Measurements from ENCODE around the gene RTL5. TPM values are rescaled to one million over a fixed set of nuclear protein-coding genes. Genes with fewer than 3 reads are reported as not detected.

The RTL5 gene
- polyA plus RNA-seq, 1 donor (not counting 4 experiments of a cell fraction or from before 2014, with no cell fraction given): 0.09 TPM

- H3K27me3 ChIP-seq (ENCODE audit: control insufficient read depth, extremely low read depth, insufficient read depth, low read length): peaks cover 45% of the 10 kb centered on the region
- no peaks in the 10 kb centered on the region for H3K9me1 ChIP-seq (ENCODE audit: control insufficient read depth, extremely low read depth, insufficient read depth, low read length)
- no peaks in the 10 kb centered on the region for H3K79me2 ChIP-seq (ENCODE audit: control insufficient read depth, insufficient read depth, low read length)
- no peak for DNase-seq (ENCODE audit: low read depth, low spot score)
- H3K9me3 ChIP-seq (ENCODE audit: control insufficient read depth, low read depth, low read length): no peaks in the 10 kb centered on the region
- H4K20me1 ChIP-seq (ENCODE audit: control insufficient read depth, extremely low read depth, insufficient read depth, low read length): no peaks in the 10 kb centered on the region
- no peak overlapping the region for H3K27ac ChIP-seq (ENCODE audit: control insufficient read depth, insufficient read depth, low read length)
- no peak overlapping the region for H3K9ac ChIP-seq (ENCODE audit: control insufficient read depth, extremely low read depth, insufficient read depth, low read length)
- no peak overlapping the region for H2AFZ ChIP-seq (ENCODE audit: control insufficient read depth, low read length)
- peaks cover 9% of the 10 kb centered on the region for H3K4me1 ChIP-seq (ENCODE audit: control insufficient read depth, extremely low read depth, insufficient read depth, low read length)
- H3K4me3 ChIP-seq (ENCODE audit: control insufficient read depth in 2 of 3, extremely low read depth in 1 of 3, insufficient read depth in 2 of 3, low read depth in 1 of 3, low read length in 3 of 3): no peak overlapping the region
- dilution Hi-C loops (cut with MboI; ENCODE audit: extremely low pct_ligation_motif_present, low sequenced_read_pairs): no loop called here
- no peak for TF ChIP-seq EZH2 (IDR thresholded peaks at IDR 0.05; ENCODE audit: low read length)
- no peak for TF ChIP-seq CTCF (optimal IDR thresholded peaks at IDR 0.05 in 1 of 3, IDR thresholded peaks at IDR 0.05 in 1 of 3, conservative IDR thresholded peaks at IDR 0.05 in 1 of 3; ENCODE audit: extremely low read depth in 1 of 3, insufficient read depth in 2 of 3, low read length in 3 of 3)
- no peak overlapping the region for H3K4me2 ChIP-seq (ENCODE audit: control insufficient read depth, extremely low read depth, insufficient read depth, low read depth, low read length)
- H3K36me3 ChIP-seq (ENCODE audit: control insufficient read depth in 2 of 2, extremely low read depth in 1 of 2, insufficient read depth in 2 of 2, low read length in 2 of 2): no peaks in the 10 kb centered on the region
- no peak for FAIRE-seq
These were observed 7.0 kb downstream of the RTL5 start for GRCh38 chrX:72124540-72125201.

GRCh38 chrX:72123471-72124185 is 8.1 kb downstream of the RTL5 start:
- Histone ChIP-seq H3K9me3 (ENCODE audit: control insufficient read depth, low read depth, low read length) (no peaks in the 10 kb centered on the region), H2AFZ (ENCODE audit: control insufficient read depth, low read length) (no peak overlapping the region), H3K9ac (ENCODE audit: control insufficient read depth, extremely low read depth, insufficient read depth, low read length) (no peak overlapping the region), H3K4me3 (ENCODE audit: control insufficient read depth in 2 of 3, extremely low read depth in 1 of 3, insufficient read depth in 2 of 3, low read depth in 1 of 3, low read length in 3 of 3) (no peak overlapping the region), H4K20me1 (ENCODE audit: control insufficient read depth, extremely low read depth, insufficient read depth, low read length) (no peaks in the 10 kb centered on the region), H3K27ac (ENCODE audit: control insufficient read depth, insufficient read depth, low read length) (no peak overlapping the region), H3K27me3 (ENCODE audit: control insufficient read depth, extremely low read depth, insufficient read depth, low read length) (peaks cover 35% of the 10 kb centered on the region), H3K9me1 (ENCODE audit: control insufficient read depth, extremely low read depth, insufficient read depth, low read length) (no peaks in the 10 kb centered on the region), H3K4me1 (ENCODE audit: control insufficient read depth, extremely low read depth, insufficient read depth, low read length) (peaks cover 9% of the 10 kb centered on the region), H3K79me2 (ENCODE audit: control insufficient read depth, insufficient read depth, low read length) (no peaks in the 10 kb centered on the region), H3K4me2 (ENCODE audit: control insufficient read depth, extremely low read depth, insufficient read depth, low read depth, low read length) (no peak overlapping the region), H3K36me3 (ENCODE audit: control insufficient read depth in 2 of 2, extremely low read depth in 1 of 2, insufficient read depth in 2 of 2, low read length in 2 of 2) (no peaks in the 10 kb centered on the region)
- FAIRE-seq (no peak), DNase-seq (ENCODE audit: low read depth, low spot score) (no peak)
- no peak for TF ChIP-seq EZH2 (IDR thresholded peaks at IDR 0.05; ENCODE audit: low read length)
- dilution Hi-C loops (cut with MboI; ENCODE audit: extremely low pct_ligation_motif_present, low sequenced_read_pairs): no loop called here
